Sigmoid colon (tissue), 4 donors: Measurements from ENCODE around the gene RPL36AL.

Experiments used
- POLR2A ChIP-seq, 2 donors: fragments of 450-650 bp; IDR thresholded peaks; one replicate each; pipeline ENCODE4 v1.6.1; 2016; ENCODE audit warnings: antibody characterized with exemption in 2 of 2, mild to moderate bottlenecking in 2 of 2, moderate library complexity in 2 of 2
- POLR2AphosphoS5 ChIP-seq, 4 donors: sonication (generic); formaldehyde crosslinking; IDR thresholded peaks; one replicate each; pipeline ENCODE4 v1.6.1; 2017; ENCODE audit warnings: antibody characterized with exemption in 4 of 4
- TF ChIP-seq, protein P1 (sequence below), 4 experiments: fragments of 450-650 bp in 3 of 4; fragments of 200-600 bp in 1 of 4; IDR thresholded peaks; one replicate each; pipeline ENCODE4 v1.5.1; 2016 to 2019; ENCODE audit warnings: antibody characterized with exemption in 4 of 4, mild to moderate bottlenecking in 3 of 4, moderate library complexity in 2 of 4

DNA sequence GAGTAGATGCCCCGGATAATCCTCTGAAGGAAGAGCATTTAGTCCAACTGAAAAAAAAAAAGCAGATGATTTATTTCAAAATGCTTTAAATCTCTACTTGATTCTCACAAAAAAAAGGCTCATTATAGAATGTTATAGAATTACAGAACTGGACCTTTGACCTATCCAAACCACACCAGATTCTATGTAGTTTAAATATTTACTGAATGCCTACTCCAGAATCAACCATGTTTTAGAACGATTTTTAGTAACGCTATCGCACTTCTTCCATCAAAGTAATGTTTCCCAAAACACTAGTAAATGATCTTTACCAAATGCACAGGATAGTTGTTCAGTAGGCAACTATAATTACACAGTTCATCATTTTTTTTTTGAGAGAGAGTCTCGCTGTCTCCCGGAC, 36.8 kb downstream of the RPL36AL start:
- no peak for TF ChIP-seq POLR2AphosphoS5 (IDR thresholded peaks at IDR 0.05)
- TF ChIP-seq, protein P1, sequence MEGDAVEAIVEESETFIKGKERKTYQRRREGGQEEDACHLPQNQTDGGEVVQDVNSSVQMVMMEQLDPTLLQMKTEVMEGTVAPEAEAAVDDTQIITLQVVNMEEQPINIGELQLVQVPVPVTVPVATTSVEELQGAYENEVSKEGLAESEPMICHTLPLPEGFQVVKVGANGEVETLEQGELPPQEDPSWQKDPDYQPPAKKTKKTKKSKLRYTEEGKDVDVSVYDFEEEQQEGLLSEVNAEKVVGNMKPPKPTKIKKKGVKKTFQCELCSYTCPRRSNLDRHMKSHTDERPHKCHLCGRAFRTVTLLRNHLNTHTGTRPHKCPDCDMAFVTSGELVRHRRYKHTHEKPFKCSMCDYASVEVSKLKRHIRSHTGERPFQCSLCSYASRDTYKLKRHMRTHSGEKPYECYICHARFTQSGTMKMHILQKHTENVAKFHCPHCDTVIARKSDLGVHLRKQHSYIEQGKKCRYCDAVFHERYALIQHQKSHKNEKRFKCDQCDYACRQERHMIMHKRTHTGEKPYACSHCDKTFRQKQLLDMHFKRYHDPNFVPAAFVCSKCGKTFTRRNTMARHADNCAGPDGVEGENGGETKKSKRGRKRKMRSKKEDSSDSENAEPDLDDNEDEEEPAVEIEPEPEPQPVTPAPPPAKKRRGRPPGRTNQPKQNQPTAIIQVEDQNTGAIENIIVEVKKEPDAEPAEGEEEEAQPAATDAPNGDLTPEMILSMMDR (IDR thresholded peaks at IDR 0.05): no peak
- TF ChIP-seq POLR2A (IDR thresholded peaks at IDR 0.05): no peak
